WTC11 (cell line): Measurements from ENCODE around the gene PTPN6. TPM values are rescaled to one million over a fixed set of nuclear protein-coding genes. Genes with fewer than 3 reads are reported as not detected.
A peak's percentile ranks its signal among the peaks of the same experiment; 100 is the strongest.

Experiments used
- ATAC-seq: fragments of 200-7000 bp; cut with Tn5 transposase; 2 replicates; pipeline ENCODE4 v1.10.0; 2021; ENCODE audit warnings: mild to moderate bottlenecking, moderate library complexity
- CTCF ChIA-PET: fragments of 300-600 bp; sonication (Branson Sonifier 250); formaldehyde crosslinking; loops from one replicate; lab custom pipeline; 2021; ENCODE audit warnings: antibody characterized with exemption; lab: Charles Lee
- POLR2A ChIA-PET: fragments of 350-600 bp; sonication (Branson Sonifier 250); formaldehyde crosslinking; loops from one replicate; lab custom pipeline; 2021; ENCODE audit warnings: antibody characterized with exemption; lab: Charles Lee
- DNase-seq: peaks from one replicate; pipeline ENCODE4 v3.0.0; 2021; ENCODE audit warnings: low spot score
- H3K27ac Mint-ChIP-seq: 2 replicates; pipeline ENCODE4 v1.8.0; 2021; ENCODE audit warnings: mixed read lengths
- H3K27me3 Mint-ChIP-seq: 2 replicates; pipeline ENCODE4 v1.8.0; 2021; ENCODE audit warnings: low read depth, mild to moderate bottlenecking, moderate library complexity, mixed read lengths
- H3K36me3 Mint-ChIP-seq: 2 replicates; pipeline ENCODE4 v1.8.0; 2021; ENCODE audit warnings: mixed read lengths
- H3K4me1 Mint-ChIP-seq: 2 replicates; pipeline ENCODE4 v1.8.0; 2022; ENCODE audit warnings: mixed read lengths
- H3K4me3 Mint-ChIP-seq: 2 replicates; pipeline ENCODE4 v1.8.0; 2021; ENCODE audit warnings: mild to moderate bottlenecking, moderate library complexity, mixed read lengths
- H3K9me3 Mint-ChIP-seq: 2 replicates; pipeline ENCODE4 v1.8.0; 2021; ENCODE audit warnings: mixed read lengths
- EMX1 ChIP-seq: fragments of 250-450 bp; sonication (Bioruptor Pico); IDR thresholded peaks from 2 replicates; pipeline ENCODE4 v1.8.0; 2021; ENCODE audit warnings: mild to moderate bottlenecking
- FOXK1 ChIP-seq: sonication (generic); formaldehyde crosslinking; IDR thresholded peaks from 2 replicates; pipeline ENCODE4 v1.8.0; 2022; ENCODE audit warnings: mild to moderate bottlenecking, moderate library complexity, missing genetic modification reagents
- NFE2L1 ChIP-seq: sonication (generic); formaldehyde crosslinking; IDR thresholded peaks from 2 replicates; pipeline ENCODE4 v1.8.1; 2023; ENCODE audit warnings: missing genetic modification reagents
- PRDM15 ChIP-seq: sonication (generic); formaldehyde crosslinking; IDR thresholded peaks from 2 replicates; pipeline ENCODE4 v1.8.0; 2022; ENCODE audit warnings: missing genetic modification reagents
- TP53 ChIP-seq: sonication (generic); formaldehyde crosslinking; IDR thresholded peaks from 2 replicates; pipeline ENCODE4 v1.8.1; 2023; ENCODE audit warnings: mild to moderate bottlenecking, missing genetic modification reagents
- USF1 ChIP-seq: sonication (generic); formaldehyde crosslinking; IDR thresholded peaks from 2 replicates; pipeline ENCODE4 v1.8.0; 2022; ENCODE audit warnings: mild to moderate bottlenecking, missing genetic modification reagents
- USF2 ChIP-seq: sonication (generic); formaldehyde crosslinking; IDR thresholded peaks from 2 replicates; pipeline ENCODE4 v1.8.1; 2023; ENCODE audit warnings: mild to moderate bottlenecking, missing genetic modification reagents, moderate library complexity
- ZBTB21 ChIP-seq: sonication (generic); formaldehyde crosslinking; IDR thresholded peaks from 2 replicates; pipeline ENCODE4 v1.8.1; 2023; ENCODE audit warnings: mild to moderate bottlenecking, missing genetic modification reagents, borderline replicate concordance
- ZNF138 ChIP-seq: sonication (generic); formaldehyde crosslinking; conservative IDR thresholded peaks from 2 replicates; pipeline ENCODE4 v1.8.1; 2022; ENCODE audit warnings: mild to moderate bottlenecking, moderate library complexity, missing genetic modification reagents
- ZNF232 ChIP-seq: sonication (generic); formaldehyde crosslinking; IDR thresholded peaks from 2 replicates; pipeline ENCODE4 v1.8.0; 2022; ENCODE audit warnings: mild to moderate bottlenecking, missing genetic modification reagents
- ZNF263 ChIP-seq: sonication (generic); formaldehyde crosslinking; IDR thresholded peaks from 2 replicates; pipeline ENCODE4 v1.8.1; 2022; ENCODE audit warnings: low read depth, mild to moderate bottlenecking, moderate library complexity, missing genetic modification reagents
- total RNA-seq: library from RNA; stranded (reverse); gene quantifications from 3 replicates; pipeline ENCODE4 v1.2.3, GENCODE V29; 2021
- TF ChIP-seq, protein P1 (sequence below): sonication (generic); formaldehyde crosslinking; IDR thresholded peaks from 2 replicates; pipeline ENCODE4 v1.8.1; 2022; ENCODE audit warnings: mild to moderate bottlenecking, moderate library complexity, missing genetic modification reagents
- TF ChIP-seq, protein P2 (sequence below): sonication (generic); formaldehyde crosslinking; IDR thresholded peaks from 2 replicates; pipeline ENCODE4 v1.8.0; 2023; ENCODE audit warnings: missing genetic modification reagents, mild to moderate bottlenecking, borderline replicate concordance

PTPN6 gene
- total RNA-seq, 1 experiment from 2014 or later = 27.1 TPM

DNA sequence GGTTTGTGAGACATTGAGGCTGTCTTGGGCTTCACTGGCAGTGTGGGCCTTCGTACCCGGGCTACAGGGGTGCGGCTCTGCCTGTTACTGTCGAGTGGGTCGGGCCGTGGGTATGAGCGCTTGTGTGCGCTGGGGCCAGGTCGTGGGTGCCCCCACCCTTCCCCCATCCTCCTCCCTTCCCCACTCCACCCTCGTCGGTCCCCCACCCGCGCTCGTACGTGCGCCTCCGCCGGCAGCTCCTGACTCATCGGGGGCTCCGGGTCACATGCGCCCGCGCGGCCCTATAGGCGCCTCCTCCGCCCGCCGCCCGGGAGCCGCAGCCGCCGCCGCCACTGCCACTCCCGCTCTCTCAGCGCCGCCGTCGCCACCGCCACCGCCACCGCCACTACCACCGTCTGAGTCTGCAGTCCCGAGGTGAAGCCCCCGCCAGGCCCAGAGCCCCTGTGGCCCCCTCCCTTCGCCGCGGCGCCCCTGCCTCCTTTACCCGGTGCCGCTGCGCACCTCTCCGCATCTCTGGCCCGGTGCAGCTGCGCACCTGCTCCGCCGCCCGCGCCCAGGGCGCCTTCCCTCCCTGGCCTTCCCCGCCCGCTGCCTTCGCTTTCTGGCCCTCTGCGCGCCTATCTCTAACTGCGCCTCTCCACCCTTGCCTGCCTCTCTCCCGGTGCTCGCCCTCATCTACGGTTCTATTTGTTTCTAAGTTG is 36.8 kb upstream of the PTPN6 start, which contains the start of gene ENO2:
TSS of gene ENO2 (plus strand) at position 335 of the 701 bp plus-strand sequence. CDS start 1,253 bp downstream, outside the sequence.
- Mint-ChIP-seq H3K27ac (peak within 1 kb of the TSS; percentile 64), H3K4me1 (peaks cover 33% of the 10 kb centered on the region), H3K4me3 (peak within 1 kb of the TSS; percentile 97), H3K36me3 (peaks cover 25% of the 10 kb centered on the region), H3K9me3 (no peaks in the 10 kb centered on the region), H3K27me3 (peaks cover 12% of the 10 kb centered on the region)
- DNase-seq (peak; percentile 63), ATAC-seq (peak; percentile 65)
- CTCF ChIA-PET = interaction anchor here (0.7 to 9.1 kb wide), 7 partner anchors 11 to 45 kb away, joined by 3 to 45 read pairs (median 7); partner anchors contain the start of gene SPSB2
- TF ChIP-seq ZBTB21 (CRISPR knock-in tag) (0 out of 2 replicates have a peak, but pooled peaks have one; percentile 59), TP53 (0 out of 2 replicates have a peak, but pooled peaks have one; percentile 61), USF2 (CRISPR knock-in tag) (peak; percentile 90), ZNF232 (CRISPR knock-in tag) (0 out of 2 replicates have a peak, but pooled peaks have one; percentile 14), EMX1 (no peak), NFE2L1 (CRISPR knock-in tag) (0 out of 2 replicates have a peak, but pooled peaks have one; percentile 47), ZNF263 (CRISPR knock-in tag) (0 out of 2 replicates have a peak, but pooled peaks have one; percentile 23), PRDM15 (no peak), USF1 (peak; percentile 84), FOXK1 (CRISPR knock-in tag) (peak; percentile 57; the same call in 1 of the 2 replicates), ZNF138 (CRISPR knock-in tag) (no peak)
- TF ChIP-seq, protein P1, sequence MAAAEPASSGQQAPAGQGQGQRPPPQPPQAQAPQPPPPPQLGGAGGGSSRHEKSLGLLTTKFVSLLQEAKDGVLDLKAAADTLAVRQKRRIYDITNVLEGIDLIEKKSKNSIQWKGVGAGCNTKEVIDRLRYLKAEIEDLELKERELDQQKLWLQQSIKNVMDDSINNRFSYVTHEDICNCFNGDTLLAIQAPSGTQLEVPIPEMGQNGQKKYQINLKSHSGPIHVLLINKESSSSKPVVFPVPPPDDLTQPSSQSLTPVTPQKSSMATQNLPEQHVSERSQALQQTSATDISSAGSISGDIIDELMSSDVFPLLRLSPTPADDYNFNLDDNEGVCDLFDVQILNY (CRISPR knock-in tag) = 0 out of 2 replicates have a peak, but pooled peaks have one; percentile 51
- TF ChIP-seq, protein P2, sequence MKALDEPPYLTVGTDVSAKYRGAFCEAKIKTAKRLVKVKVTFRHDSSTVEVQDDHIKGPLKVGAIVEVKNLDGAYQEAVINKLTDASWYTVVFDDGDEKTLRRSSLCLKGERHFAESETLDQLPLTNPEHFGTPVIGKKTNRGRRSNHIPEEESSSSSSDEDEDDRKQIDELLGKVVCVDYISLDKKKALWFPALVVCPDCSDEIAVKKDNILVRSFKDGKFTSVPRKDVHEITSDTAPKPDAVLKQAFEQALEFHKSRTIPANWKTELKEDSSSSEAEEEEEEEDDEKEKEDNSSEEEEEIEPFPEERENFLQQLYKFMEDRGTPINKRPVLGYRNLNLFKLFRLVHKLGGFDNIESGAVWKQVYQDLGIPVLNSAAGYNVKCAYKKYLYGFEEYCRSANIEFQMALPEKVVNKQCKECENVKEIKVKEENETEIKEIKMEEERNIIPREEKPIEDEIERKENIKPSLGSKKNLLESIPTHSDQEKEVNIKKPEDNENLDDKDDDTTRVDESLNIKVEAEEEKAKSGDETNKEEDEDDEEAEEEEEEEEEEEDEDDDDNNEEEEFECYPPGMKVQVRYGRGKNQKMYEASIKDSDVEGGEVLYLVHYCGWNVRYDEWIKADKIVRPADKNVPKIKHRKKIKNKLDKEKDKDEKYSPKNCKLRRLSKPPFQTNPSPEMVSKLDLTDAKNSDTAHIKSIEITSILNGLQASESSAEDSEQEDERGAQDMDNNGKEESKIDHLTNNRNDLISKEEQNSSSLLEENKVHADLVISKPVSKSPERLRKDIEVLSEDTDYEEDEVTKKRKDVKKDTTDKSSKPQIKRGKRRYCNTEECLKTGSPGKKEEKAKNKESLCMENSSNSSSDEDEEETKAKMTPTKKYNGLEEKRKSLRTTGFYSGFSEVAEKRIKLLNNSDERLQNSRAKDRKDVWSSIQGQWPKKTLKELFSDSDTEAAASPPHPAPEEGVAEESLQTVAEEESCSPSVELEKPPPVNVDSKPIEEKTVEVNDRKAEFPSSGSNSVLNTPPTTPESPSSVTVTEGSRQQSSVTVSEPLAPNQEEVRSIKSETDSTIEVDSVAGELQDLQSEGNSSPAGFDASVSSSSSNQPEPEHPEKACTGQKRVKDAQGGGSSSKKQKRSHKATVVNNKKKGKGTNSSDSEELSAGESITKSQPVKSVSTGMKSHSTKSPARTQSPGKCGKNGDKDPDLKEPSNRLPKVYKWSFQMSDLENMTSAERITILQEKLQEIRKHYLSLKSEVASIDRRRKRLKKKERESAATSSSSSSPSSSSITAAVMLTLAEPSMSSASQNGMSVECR (CRISPR knock-in tag) = peak; percentile 77; the same call in 1 of the 2 replicates
- POLR2A ChIA-PET = interaction anchor here (0.5 to 2.0 kb wide), 5 partner anchors 12 to 47 kb away, joined by 4 to 16 read pairs (median 6); partner anchors contain the start of genes C12orf57, RNU7-1, SPSB2 and TPI1
